Skeletal muscle tissue (tissue), 4 donors: ENCODE data around the gene NRXN2. TPM values are rescaled to one million over a fixed set of nuclear protein-coding genes. Genes with fewer than 3 reads are reported as not detected.
"Not testable (repeated sequence)": the region's sequence is repeated elsewhere in the genome, so short reads cannot be mapped to it uniquely, and the experiment has no call there.

Experiments
- H3K27ac ChIP-seq: one replicate; pipeline ENCODE4 v1.7.0; 2013; ENCODE audit warnings: mild to moderate bottlenecking, low read depth, low read length, inconsistent platforms
- H3K27me3 ChIP-seq, 3 donors: one replicate each; pipeline ENCODE4 v1.7.0; 2013; ENCODE audit warnings: low read length in 3 of 3; ENCODE audit not compliant: control insufficient read depth in 3 of 3, insufficient read depth in 3 of 3
- H3K36me3 ChIP-seq, 3 donors: one replicate each; pipeline ENCODE4 v1.7.0; 2013; ENCODE audit warnings: low read length in 3 of 3; ENCODE audit not compliant: control insufficient read depth in 3 of 3, insufficient read depth in 3 of 3
- H3K4me1 ChIP-seq, 3 donors: one replicate each; pipeline ENCODE4 v1.7.0; 2013; ENCODE audit warnings: low read length in 3 of 3, mild to moderate bottlenecking in 3 of 3; ENCODE audit not compliant: control insufficient read depth in 3 of 3, insufficient read depth in 3 of 3
- H3K4me3 ChIP-seq, 3 donors: one replicate each; pipeline ENCODE4 v1.7.0; 2013; ENCODE audit warnings: low read length in 3 of 3
- H3K9ac ChIP-seq, 3 donors: one replicate each; pipeline ENCODE4 v1.7.0; 2013; ENCODE audit warnings: low read length in 3 of 3, mild to moderate bottlenecking in 3 of 3, moderate library complexity in 2 of 3, low read depth in 1 of 3
- H3K9me3 ChIP-seq, 3 donors: one replicate each; pipeline ENCODE4 v1.7.0; 2013; ENCODE audit warnings: low read length in 3 of 3; ENCODE audit not compliant: control insufficient read depth in 3 of 3
- total RNA-seq: library from RNA; depleted of rRNA; stranded (reverse); fragments of >200 nt; gene quantifications from one replicate; pipeline ENCODE4 v1.2.3, GENCODE V29; 2014
- donor health status: Osteomylitis.

NRXN2 gene
- total RNA-seq, 1 donor from 2014 or later: 9.4 TPM

DNA sequence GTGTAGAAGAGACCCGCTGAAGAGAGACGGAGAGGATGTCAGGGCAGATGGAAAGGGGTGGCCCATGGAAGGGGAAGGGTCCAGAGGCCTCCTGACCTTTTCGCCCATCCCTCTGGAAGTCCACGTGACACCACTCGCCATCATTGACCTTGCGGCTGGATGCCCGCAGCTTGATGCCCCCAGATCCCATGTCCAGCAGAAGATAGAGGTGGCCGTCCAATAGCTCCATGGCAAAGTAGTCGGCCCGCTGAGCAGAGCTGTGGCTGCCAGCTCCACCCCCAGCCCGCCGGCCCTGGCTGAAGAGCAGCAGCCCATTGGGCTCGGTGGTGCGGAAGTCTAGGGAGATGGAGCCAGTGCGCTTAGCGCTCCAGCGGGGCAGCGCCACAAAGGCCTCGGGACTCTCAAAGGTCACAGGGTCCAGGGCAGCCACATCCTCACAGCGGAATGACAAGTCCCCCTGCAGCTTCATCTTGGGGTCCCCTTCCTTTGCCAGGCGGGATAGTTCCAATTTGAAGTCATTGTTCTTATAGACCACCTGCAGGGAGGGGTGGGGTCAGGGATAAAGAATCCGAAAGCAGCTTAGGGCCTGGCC lies 55.7 kb downstream of the NRXN2 start:
- Histone ChIP-seq H3K27ac (no peak overlapping the region), H3K4me3 (no peak overlapping the region), H3K9me3 (no peaks in the 10 kb centered on the region), H3K27me3 (peaks cover 0 to 6% (median 5%) of the 10 kb centered on the region in 3 donors), H3K36me3 (no peaks in the 10 kb centered on the region), H3K9ac (no peak overlapping the region), H3K4me1 (no peaks in the 10 kb centered on the region)

DNA sequence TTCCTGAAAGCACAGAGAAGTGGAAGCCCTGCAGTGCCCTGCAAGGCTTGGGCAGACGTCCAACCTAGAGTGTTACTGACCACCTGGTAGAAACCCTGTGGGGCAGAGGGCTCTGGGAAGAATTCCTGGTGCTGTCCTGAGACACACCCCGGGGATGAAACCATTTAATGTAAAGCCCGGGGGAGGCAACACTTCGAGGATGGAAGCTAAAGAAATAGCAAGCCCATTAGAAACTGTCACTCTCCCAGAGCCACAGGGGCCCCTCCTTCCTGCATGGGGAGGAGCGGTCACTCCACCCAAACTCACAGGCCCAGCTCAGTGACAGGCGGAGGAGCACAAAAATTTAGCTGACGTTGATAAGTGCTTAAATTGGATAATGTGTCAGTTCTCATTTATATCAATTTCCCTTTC lies 57.6 kb downstream of the NRXN2 start:
- H3K4me3 ChIP-seq: no peak overlapping the region
- H3K4me1 ChIP-seq: peaks cover 8 to 10% (median 9%) of the 10 kb centered on the region in 3 donors
- H3K36me3 ChIP-seq: no peaks in the 10 kb centered on the region
- no peaks in the 10 kb centered on the region for H3K9me3 ChIP-seq
- no peak overlapping the region for H3K27ac ChIP-seq
- H3K27me3 ChIP-seq: peaks cover 0 to 6% (median 4%) of the 10 kb centered on the region in 3 donors
- no peak overlapping the region for H3K9ac ChIP-seq

GRCh38 chr11:64664236-64664870 lies 58.6 kb downstream of the NRXN2 start:
- H3K36me3 ChIP-seq, H3K27ac ChIP-seq, H3K4me3 ChIP-seq, H3K9ac ChIP-seq, H3K9me3 ChIP-seq: not testable (repeated sequence)
- Histone ChIP-seq H3K4me1 (peaks cover 15 to 19% (median 16%) of the 10 kb centered on the region in 3 donors), H3K27me3 (peaks cover 2 to 11% (median 5%) of the 10 kb centered on the region in 3 donors)

DNA sequence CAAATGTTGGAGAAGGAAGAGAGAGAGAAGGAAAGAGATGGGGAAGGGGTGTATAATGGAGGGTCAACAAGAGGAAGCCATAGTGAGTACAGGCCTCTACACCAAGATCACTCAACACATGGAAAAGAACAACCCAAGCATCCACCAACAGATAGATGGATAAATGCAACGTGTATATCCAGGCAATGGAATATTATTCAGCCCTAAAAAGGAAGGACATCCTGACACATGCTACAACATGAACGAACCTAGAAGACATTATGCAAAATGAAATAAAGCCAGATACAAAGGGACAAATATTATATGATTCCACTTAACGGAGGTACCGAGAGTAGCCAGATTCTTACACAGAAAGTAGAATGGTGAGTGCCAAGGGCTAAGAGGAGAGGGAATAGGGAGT lies 59.3 kb downstream of the NRXN2 start:
- no peak overlapping the region for H3K27ac ChIP-seq
- no peaks in the 10 kb centered on the region for H3K36me3 ChIP-seq
- peaks cover 0 to 8% (median 5%) of the 10 kb centered on the region in 3 donors for H3K27me3 ChIP-seq
- no peaks in the 10 kb centered on the region for H3K9me3 ChIP-seq
- H3K4me1 ChIP-seq: peaks cover 15 to 23% (median 16%) of the 10 kb centered on the region in 3 donors
- no peak overlapping the region for H3K4me3 ChIP-seq
- no peak overlapping the region for H3K9ac ChIP-seq

- Histone ChIP-seq H3K9me3 (no peaks in the 10 kb centered on the region), H3K27me3 (peaks cover 0 to 8% (median 5%) of the 10 kb centered on the region in 3 donors), H3K36me3 (no peaks in the 10 kb centered on the region), H3K4me1 (peaks cover 15 to 23% (median 16%) of the 10 kb centered on the region in 3 donors), H3K9ac (no peak overlapping the region), H3K27ac (peak overlapping the region; percentile 75), H3K4me3 (no peak overlapping the region)
Observed at GRCh38 chr11:64661614-64662013, 61.4 kb downstream of the NRXN2 start.

- H3K27ac ChIP-seq: peak overlapping the region; percentile 75
- peaks cover 15 to 23% (median 16%) of the 10 kb centered on the region in 3 donors for H3K4me1 ChIP-seq
- no peaks in the 10 kb centered on the region for H3K9me3 ChIP-seq
- no peaks in the 10 kb centered on the region for H3K36me3 ChIP-seq
- peak overlapping the region in 2 of 3 donors; percentile 17 to 18 for H3K4me3 ChIP-seq
- peaks cover 0 to 8% (median 5%) of the 10 kb centered on the region in 3 donors for H3K27me3 ChIP-seq
- H3K9ac ChIP-seq: peak overlapping the region in 2 of 3 donors; percentile 38 to 66
Observed at GRCh38 chr11:64661146-64661545, 61.9 kb downstream of the NRXN2 start.

- H3K9me3 ChIP-seq: no peaks in the 10 kb centered on the region
- peaks cover 16 to 27% (median 18%) of the 10 kb centered on the region in 3 donors for H3K4me1 ChIP-seq
- peak overlapping the region; percentile 17 to 52 (median 18) for H3K4me3 ChIP-seq
- H3K27me3 ChIP-seq: peaks cover 0 to 8% (median 5%) of the 10 kb centered on the region in 3 donors
- H3K9ac ChIP-seq: peak overlapping the region; percentile 38 to 66 (median 43)
- H3K36me3 ChIP-seq: no peaks in the 10 kb centered on the region
- peak overlapping the region; percentile 75 for H3K27ac ChIP-seq
Observed at GRCh38 chr11:64660706-64661105, 62.3 kb downstream of the NRXN2 start.

GRCh38 chr11:64660205-64660604 lies 62.8 kb downstream of the NRXN2 start:
- Histone ChIP-seq H3K4me3 (peak overlapping the region; percentile 17 to 52 (median 18)), H3K9ac (peak overlapping the region; percentile 38 to 66 (median 43))

DNA sequence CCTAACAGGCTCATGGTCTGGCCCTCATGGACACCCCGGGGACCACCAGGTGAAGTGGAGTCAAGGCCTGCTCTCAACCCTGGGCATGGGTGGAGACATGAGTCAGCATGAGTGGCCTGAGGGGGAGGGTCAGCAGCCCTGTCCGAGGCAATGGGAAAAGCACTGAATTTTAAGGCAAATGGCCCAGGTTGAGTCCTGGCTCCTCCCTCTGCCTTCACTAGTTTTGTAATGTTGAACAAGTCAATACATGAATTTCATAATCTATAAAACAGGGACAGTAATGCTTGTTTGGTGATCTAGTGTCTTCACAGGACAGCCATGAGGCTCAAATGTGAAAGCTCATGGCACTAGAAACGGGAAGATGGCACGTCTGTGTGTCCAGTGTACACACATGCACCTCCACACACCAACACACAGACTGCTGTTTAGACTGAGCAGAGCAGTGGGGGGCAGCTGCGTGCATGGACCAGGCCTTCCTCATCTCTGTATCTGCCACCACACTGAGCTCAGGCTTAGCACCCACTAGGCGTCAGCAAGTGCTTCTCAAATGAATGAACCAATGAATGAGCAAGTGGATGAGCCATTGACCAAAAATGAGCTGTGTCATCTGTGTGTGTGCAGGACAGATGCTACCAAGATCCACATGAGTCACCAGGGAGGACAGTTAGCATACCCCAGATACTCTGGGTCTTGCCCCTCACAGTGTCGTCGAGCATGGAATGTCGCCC lies 63.4 kb downstream of the NRXN2 start:
- H3K36me3 ChIP-seq: no peaks in the 10 kb centered on the region
- peaks cover 0 to 8% (median 5%) of the 10 kb centered on the region in 3 donors for H3K27me3 ChIP-seq
- no peak overlapping the region for H3K9ac ChIP-seq
- H3K9me3 ChIP-seq: no peaks in the 10 kb centered on the region
- H3K4me3 ChIP-seq: peak overlapping the region in 2 of 3 donors; percentile 18 to 52
- peak overlapping the region; percentile 75 for H3K27ac ChIP-seq
- peaks cover 16 to 33% (median 20%) of the 10 kb centered on the region in 3 donors for H3K4me1 ChIP-seq

More at GRCh38 chr11:64660205-64660604, 62.8 kb downstream of the NRXN2 start:
- Histone ChIP-seq H3K9me3 (no peaks in the 10 kb centered on the region), H3K36me3 (no peaks in the 10 kb centered on the region), H3K27me3 (peaks cover 0 to 8% (median 5%) of the 10 kb centered on the region in 3 donors), H3K4me1 (peaks cover 16 to 28% (median 20%) of the 10 kb centered on the region in 3 donors), H3K27ac (peak overlapping the region; percentile 75)
